ENCODE data around the gene MEF2B. TPM values are rescaled to one million over a fixed set of nuclear protein-coding genes. Genes with fewer than 3 reads are reported as not detected.
"Not testable (repeated sequence)": the region's sequence is repeated elsewhere in the genome, so short reads cannot be mapped to it uniquely, and the experiment has no call there.

MEF2B gene
- polyA plus RNA-seq, 1 donor = 1.8 TPM

- no peak for DNase-seq
Observed at GRCh38 chr19:19126102-19126501, 44.0 kb downstream of the MEF2B start.

DNA sequence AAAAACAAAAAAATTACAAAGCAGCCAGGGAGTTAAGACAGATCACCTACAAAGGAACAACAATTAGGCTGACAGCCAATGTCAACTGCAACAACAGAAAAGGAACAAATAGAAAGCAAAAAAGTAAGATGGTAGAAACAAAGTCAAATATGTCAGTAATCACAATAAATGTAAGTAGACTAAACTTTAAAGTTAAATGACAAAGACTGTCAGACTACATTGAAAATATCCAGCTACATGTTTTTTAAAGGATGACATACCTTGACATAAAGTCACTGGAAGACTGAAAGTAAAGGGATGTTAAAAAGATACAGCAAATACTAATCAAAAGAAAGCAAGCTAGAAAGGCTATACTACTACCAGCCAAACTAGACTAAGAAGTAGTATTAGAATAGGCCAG lies 46.7 kb downstream of the MEF2B start:
- DNase-seq = no peak

GRCh38 chr19:19122902-19123301 lies 47.2 kb downstream of the MEF2B start:
- DNase-seq = no peak

DNA sequence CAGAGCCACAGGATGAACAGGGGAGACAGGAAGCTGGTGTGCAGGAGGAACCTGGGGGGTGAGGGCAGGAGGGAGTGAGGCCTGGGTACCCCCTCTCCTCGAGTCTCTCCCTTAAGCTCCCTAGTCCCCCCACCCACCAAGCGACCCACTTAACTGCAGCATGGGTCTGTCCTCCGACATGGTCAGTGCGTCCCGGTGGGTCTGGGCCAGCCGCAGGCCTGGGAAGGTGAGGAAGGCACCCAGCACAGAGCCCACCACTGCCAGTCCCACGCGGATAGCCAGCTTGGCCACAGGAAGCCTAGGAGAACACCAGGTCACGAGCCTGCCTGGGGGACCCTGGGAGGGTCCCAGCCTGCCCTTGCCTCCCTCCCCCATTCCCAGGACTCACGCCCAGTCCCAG lies 48.7 kb downstream of the MEF2B start:
- DNase-seq = no peak

DNA sequence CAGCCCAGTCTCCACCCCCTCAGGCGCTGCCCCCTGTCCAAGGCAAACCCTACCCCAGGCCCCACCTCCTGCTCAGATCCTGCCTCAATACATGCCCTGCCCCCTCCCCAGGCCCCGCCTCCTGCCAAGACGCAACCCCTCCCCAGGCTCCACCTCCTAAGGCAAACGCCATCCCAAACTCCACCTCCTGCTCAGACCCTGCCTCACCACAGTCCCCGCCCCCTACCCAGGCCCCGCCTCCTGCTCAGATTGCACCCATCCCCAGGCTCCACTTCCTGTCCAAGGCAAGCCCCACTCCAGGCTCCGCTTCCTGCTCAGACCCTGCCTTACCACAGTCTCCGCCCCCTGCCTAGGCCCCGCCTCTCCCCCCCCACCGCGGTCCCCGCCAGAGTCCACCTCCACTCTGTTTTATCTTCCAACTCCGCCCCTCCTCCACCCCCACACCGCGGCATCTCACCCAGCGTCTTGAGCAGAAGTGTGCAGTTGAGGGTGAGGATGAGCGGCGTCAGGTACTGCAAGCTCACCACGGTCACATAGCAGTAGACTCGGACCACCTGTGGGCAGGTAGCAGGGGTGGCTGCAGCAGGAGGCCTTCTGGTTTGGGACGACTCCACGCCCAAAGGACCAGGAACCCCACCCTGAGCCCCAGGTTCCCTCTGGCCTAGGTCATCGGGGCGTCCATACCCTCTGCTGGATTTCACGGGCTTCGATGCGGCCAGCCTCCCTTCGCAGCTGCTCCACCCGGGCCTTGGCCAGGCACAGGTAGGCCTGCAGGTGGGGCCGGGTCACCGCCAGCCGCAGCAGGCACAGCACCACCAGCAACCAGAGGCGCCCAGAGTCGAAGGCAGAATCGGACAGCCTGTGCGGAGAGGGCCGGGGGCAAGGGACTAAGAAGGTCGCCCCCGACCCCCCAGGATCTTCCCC lies 49.5 kb downstream of the MEF2B start:
- DNase-seq = peak; percentile 85

- no peak for DNase-seq
Observed at GRCh38 chr19:19119325-19120237, 50.5 kb downstream of the MEF2B start.

GRCh38 chr19:19115954-19116353 lies 54.1 kb downstream of the MEF2B start:
- no peak for DNase-seq

DNA sequence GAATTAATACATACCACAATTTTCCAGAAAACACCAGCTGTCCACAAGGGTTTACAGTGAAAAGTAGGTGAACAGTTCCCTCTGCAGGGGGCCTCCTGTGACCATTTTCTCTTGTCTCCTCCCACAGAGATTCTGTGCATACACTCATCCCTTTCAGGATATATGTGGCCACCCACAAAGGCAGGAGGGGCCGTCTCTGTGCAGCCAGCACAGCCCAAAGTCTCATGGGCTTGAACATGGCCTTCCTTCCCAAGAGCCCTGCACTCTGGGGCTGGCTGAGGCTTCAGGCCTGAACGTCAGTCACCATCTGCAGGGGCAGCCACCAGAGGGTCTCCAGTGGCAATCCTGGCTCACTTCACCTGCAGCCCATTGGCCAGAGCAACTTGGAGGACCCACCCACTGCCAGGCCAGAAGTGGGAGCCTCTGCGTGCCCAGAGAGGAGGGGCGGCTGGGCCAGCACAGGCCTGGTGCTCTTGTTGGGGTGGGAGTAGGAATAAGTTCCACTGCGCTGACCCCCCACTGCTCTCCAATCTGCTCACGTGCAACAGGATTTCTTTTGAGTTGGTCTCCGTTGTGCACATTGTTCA lies 56.9 kb downstream of the MEF2B start:
- DNase-seq = no peak

- no peak for DNase-seq
Observed at GRCh38 chr19:19111967-19112580, 58.0 kb downstream of the MEF2B start.

GRCh38 chr19:19111136-19111835 lies 58.8 kb downstream of the MEF2B start:
- no peak for DNase-seq

DNA sequence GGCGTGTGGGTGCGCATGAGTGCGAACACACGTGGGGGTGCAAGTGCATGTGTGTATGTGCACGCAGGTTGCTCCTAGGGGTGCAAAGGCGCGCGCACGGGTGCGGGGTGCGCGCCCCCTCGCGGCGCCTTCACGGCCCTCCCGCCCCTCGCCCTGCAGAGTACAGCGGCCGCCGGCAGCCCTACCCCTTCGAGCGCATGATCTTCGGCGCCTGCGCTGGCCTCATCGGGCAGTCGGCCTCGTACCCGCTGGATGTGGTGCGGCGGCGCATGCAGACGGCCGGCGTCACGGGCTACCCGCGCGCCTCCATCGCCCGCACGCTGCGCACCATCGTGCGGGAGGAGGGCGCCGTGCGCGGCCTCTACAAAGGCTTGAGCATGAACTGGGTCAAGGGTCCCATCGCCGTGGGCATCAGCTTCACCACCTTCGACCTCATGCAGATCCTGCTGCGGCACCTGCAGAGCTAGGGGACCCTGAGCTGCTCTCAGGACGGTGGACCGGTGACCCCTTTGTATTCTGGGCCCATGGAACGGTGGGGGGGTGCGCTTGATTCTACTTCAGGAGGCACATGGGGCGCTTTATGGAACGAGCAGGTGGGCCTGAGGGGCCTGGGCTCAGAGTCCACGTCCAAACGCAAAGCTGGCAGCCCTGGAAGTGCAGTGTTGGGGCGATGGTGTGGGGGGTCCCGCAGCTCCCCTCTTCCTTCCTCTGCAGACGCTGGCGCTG lies 59.5 kb downstream of the MEF2B start:
- DNase-seq = no peak

DNA sequence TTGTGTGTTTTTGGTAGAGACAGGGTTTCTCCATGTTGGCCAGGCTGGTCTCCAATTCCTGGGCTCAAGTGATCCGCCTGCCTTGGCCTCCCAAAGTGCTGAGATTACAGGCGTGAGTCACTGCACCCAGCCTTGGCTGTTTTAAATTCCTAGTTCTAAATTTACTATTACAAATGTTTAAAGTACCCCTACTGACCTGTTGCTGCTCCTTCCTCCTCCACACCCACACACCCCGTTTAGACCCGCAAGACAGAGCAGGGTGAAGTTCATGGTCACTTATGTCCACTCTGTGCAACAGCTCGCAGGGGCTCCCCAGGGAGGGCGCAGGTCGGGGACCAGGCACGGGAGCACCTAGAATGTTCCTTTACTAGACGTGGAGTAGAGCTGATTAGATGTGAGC lies 60.5 kb downstream of the MEF2B start:
- no peak for DNase-seq

- DNase-seq = no peak
Observed at GRCh38 chr19:19107654-19108053, 62.4 kb downstream of the MEF2B start.

DNA sequence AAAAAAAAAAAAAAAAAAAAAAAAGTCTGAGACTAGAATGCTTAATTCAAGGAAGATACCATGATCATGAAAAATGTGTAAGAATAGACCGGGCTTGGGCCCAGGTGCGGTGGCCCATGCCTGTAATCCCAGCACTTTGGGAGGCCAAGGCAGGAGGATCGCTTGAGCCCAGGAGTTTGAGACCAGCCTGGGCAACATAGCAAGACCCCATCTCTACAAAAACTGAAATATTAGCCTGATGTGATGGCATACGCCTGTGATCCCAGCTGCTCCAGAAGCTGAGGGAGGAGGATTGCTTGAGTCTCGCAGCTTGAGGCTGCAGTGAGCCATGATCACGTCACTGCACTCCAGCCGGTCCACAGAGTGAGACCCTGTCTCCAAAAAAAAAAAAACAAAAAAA lies 63.1 kb downstream of the MEF2B start:
- not testable (repeated sequence) for DNase-seq

GRCh38 chr19:19106056-19106551 lies 64.0 kb downstream of the MEF2B start:
- DNase-seq = no peak

- DNase-seq = peak; percentile 66
Observed at GRCh38 chr19:19105365-19106055, 64.6 kb downstream of the MEF2B start.

GRCh38 chr19:19103167-19103566 lies 66.9 kb downstream of the MEF2B start:
- DNase-seq = no peak

- DNase-seq = not testable (repeated sequence)
Observed at GRCh38 chr19:19102566-19102965, 67.5 kb downstream of the MEF2B start.

DNA sequence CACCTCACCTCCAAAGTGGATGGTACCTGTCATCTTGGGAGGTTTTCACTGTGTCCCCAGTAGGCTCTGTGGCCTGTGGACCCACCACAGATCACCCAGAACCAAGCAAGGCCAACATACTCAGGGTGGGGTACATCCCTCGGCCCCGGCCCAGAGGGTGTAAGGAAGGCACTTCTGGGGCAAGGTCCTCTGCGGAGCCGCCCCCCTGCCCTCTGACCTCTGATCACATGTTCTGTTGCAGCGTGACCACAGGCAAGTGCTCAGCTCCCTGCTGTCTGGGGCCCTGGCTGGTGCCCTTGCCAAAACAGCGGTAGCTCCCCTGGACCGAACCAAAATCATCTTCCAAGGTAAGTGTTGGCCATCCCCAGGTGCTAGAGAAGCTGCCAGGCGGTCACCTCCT lies 68.5 kb downstream of the MEF2B start:
- no peak for DNase-seq
